Measurements from ENCODE around the gene SAMM50. TPM values are rescaled to one million over a fixed set of nuclear protein-coding genes. Genes with fewer than 3 reads are reported as not detected.

Gene SAMM50
- total and polyA plus RNA-seq, 4 donors, result 19.2 to 30.1 (median 26.0) TPM

DNA sequence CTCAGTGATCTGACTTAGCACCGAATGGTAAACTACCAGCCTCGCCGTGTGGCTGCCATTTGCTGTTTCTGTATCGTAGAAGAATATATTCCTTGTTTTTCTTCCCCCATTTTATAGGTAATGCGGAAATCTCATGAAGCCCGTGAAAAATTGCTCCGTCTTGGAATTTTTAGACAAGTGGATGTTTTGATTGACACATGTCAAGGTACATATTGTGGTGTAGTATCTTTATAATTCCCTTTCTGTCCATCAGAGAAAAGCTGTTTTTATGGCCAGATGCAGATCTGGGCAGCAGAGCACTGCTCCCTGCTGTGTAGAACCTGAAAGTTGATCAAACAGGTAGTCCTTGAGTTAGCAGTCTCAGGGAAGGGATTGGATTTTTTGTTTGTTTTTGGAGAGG, 13.4 kb downstream of the SAMM50 start:
- Histone ChIP-seq H3K9ac (ENCODE audit: low read depth in 1 of 2, low read length in 2 of 2) (no peak overlapping the region), H3K4me1 (ENCODE audit: control insufficient read depth in 4 of 4, insufficient read depth in 4 of 4, low read length in 3 of 4) (peaks cover 0 to 3% (median 0%) of the 10 kb centered on the region in 4 donors), H3K4me3 (ENCODE audit: low read depth in 1 of 3, low read length in 3 of 3) (no peak overlapping the region), H3K27ac (ENCODE audit: low read depth in 1 of 2, low read length in 2 of 2) (no peak overlapping the region), H3K27me3 (ENCODE audit: control insufficient read depth in 4 of 4, insufficient read depth in 4 of 4, low read length in 3 of 4) (no peaks in the 10 kb centered on the region), H3K9me3 (ENCODE audit: control insufficient read depth in 4 of 4, low read length in 3 of 4) (no peaks in the 10 kb centered on the region), H3K36me3 (ENCODE audit: control insufficient read depth in 4 of 4, insufficient read depth in 3 of 4, low read depth in 1 of 4, low read length in 3 of 4) (peaks cover 18 to 71% (median 50%) of the 10 kb centered on the region in 4 donors)
- DNase-seq (ENCODE audit: low spot score), result no peak
- WGBS, result 98% methylated on average over 7 of the region's 7 CpGs
- TF ChIP-seq YY1 (IDR thresholded peaks at IDR 0.05) (no peak), RAD21 (IDR thresholded peaks at IDR 0.05) (no peak), RXRA (IDR thresholded peaks at IDR 0.05) (no peak), REST (IDR thresholded peaks at IDR 0.05) (no peak), TAF1 (conservative IDR thresholded peaks at IDR 0.05) (no peak), HNF4A (conservative IDR thresholded peaks at IDR 0.05) (no peak), SP1 (IDR thresholded peaks at IDR 0.05) (no peak), GABPA (IDR thresholded peaks at IDR 0.05 in 1 of 2, conservative IDR thresholded peaks at IDR 0.05 in 1 of 2) (no peak), JUND (IDR thresholded peaks at IDR 0.05) (no peak), NR2F2 (IDR thresholded peaks at IDR 0.05) (no peak), FOXA2 (IDR thresholded peaks at IDR 0.05) (no peak), ZBTB33 (IDR thresholded peaks at IDR 0.05) (no peak), FOXA1 (IDR thresholded peaks at IDR 0.05) (no peak), HNF4G (IDR thresholded peaks at IDR 0.05) (no peak), EGR1 (IDR thresholded peaks at IDR 0.05; ENCODE audit: low read depth in 2 of 2) (no peak)
- TF ChIP-seq, protein P1, sequence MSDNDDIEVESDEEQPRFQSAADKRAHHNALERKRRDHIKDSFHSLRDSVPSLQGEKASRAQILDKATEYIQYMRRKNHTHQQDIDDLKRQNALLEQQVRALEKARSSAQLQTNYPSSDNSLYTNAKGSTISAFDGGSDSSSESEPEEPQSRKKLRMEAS (IDR thresholded peaks at IDR 0.05), result no peak
- TF ChIP-seq, protein P2, sequence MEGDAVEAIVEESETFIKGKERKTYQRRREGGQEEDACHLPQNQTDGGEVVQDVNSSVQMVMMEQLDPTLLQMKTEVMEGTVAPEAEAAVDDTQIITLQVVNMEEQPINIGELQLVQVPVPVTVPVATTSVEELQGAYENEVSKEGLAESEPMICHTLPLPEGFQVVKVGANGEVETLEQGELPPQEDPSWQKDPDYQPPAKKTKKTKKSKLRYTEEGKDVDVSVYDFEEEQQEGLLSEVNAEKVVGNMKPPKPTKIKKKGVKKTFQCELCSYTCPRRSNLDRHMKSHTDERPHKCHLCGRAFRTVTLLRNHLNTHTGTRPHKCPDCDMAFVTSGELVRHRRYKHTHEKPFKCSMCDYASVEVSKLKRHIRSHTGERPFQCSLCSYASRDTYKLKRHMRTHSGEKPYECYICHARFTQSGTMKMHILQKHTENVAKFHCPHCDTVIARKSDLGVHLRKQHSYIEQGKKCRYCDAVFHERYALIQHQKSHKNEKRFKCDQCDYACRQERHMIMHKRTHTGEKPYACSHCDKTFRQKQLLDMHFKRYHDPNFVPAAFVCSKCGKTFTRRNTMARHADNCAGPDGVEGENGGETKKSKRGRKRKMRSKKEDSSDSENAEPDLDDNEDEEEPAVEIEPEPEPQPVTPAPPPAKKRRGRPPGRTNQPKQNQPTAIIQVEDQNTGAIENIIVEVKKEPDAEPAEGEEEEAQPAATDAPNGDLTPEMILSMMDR (IDR thresholded peaks at IDR 0.05; ENCODE audit: low read depth, low read length, missing input control), result no peak
- TF ChIP-seq, protein P3, sequence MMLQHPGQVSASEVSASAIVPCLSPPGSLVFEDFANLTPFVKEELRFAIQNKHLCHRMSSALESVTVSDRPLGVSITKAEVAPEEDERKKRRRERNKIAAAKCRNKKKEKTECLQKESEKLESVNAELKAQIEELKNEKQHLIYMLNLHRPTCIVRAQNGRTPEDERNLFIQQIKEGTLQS (IDR thresholded peaks at IDR 0.05), result no peak

Data from liver (tissue), 9 donors.